NCI-H1436 treated with DMSO at 0.1 percent for 48 hours (cell line): ENCODE data around the gene AGPAT2.

Source experiments
- DNase-seq: peaks from one replicate; lab custom pipeline; 2025; lab: John Stamatoyannopoulos, UW

AGPAT2 gene

DNA sequence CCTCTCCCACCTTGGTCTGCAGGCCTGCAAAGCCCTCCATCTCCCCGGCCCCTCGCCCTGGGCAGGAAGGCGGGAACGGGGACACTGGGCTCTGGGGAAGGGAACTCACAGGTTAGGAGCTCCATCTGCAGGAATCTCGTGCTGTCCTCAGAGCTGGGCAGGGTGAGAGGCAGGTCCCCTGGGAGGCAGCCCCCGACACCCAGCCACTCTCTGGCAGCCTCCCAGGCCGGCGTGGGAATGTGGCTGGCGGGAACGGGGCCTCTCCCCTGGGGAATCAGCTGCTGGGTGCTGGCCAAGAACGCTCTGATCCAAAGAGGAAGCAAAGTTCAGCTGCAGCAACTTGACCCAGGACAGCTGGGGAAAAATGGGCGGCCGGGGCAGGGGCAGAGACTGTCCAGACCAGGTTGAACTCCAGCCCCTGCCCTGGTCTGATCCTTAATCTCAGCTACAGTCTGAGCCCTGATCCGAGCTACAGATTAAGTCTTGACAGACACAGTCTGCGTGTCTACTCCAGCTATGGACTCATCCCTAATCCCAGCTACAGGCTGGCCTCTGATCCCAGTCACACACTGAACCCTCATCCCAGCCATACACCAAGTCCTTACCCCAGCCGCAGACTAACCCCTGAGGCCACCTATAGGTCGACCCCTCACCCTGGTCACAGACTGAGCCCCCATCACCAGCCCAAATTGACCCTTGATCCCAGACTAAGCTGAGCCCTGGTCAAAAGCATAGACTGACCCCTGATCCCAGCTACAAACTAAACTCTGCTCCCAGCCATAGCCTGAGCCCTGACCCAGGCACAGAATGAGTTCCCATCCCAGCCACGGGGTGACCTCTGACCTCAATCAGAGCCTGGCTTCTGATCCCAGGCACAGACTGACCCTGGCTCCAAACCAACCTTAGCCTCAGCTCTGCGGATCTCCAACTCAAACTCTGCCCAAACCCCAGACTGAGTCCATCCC, 61.9 kb downstream of the AGPAT2 start:
- DNase-seq, result no peak

GRCh38 chr9:136624184-136624951, 62.9 kb downstream of the AGPAT2 start:
- DNase-seq, result no peak

- DNase-seq, result no peak
Measured at GRCh38 chr9:136623842-136624183, 63.4 kb downstream of the AGPAT2 start.
